OCI-LY7 (cell line): Measurements from ENCODE around the gene MID1.

Experiments
- EZH2phosphoT487 ChIP-seq: fragments of 200-600 bp; sonication (generic); IDR thresholded peaks from 2 replicates; pipeline ENCODE4 v1.6.1; 2018; ENCODE audit warnings: low read depth, borderline replicate concordance, mild to moderate bottlenecking, mixed run types, antibody characterized with exemption, low read length, moderate library complexity, mixed read lengths
- TF ChIP-seq, protein P1 (sequence below): fragments of 200-600 bp; sonication (generic); conservative IDR thresholded peaks from 2 replicates; pipeline ENCODE4 v1.5.1; 2014; ENCODE audit warnings: mild to moderate bottlenecking, antibody characterized with exemption, low read length, moderate library complexity, mixed read lengths

GRCh38 chrX:10576186-10576585 is 44.2 kb downstream of the MID1 start:
- TF ChIP-seq, protein P1, sequence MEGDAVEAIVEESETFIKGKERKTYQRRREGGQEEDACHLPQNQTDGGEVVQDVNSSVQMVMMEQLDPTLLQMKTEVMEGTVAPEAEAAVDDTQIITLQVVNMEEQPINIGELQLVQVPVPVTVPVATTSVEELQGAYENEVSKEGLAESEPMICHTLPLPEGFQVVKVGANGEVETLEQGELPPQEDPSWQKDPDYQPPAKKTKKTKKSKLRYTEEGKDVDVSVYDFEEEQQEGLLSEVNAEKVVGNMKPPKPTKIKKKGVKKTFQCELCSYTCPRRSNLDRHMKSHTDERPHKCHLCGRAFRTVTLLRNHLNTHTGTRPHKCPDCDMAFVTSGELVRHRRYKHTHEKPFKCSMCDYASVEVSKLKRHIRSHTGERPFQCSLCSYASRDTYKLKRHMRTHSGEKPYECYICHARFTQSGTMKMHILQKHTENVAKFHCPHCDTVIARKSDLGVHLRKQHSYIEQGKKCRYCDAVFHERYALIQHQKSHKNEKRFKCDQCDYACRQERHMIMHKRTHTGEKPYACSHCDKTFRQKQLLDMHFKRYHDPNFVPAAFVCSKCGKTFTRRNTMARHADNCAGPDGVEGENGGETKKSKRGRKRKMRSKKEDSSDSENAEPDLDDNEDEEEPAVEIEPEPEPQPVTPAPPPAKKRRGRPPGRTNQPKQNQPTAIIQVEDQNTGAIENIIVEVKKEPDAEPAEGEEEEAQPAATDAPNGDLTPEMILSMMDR: no peak
- TF ChIP-seq EZH2phosphoT487: no peak
